Stimulated activated CD4-positive, alpha-beta T cell treated with anti-CD3 and anti-CD28 coated beads, Interleukin-2, amount 100 ng/mL, for 48 hours (primary cell): ENCODE measurements around the gene APBB2.

Source experiments
- DNase-seq, 2 donors: peaks; one replicate each; pipeline ENCODE4 v3.0.0-alpha.2; 2020

Gene APBB2

GRCh38 chr4:41185614-41186592 lies 28.4 kb downstream of the APBB2 start:
- no peak for DNase-seq

DNA sequence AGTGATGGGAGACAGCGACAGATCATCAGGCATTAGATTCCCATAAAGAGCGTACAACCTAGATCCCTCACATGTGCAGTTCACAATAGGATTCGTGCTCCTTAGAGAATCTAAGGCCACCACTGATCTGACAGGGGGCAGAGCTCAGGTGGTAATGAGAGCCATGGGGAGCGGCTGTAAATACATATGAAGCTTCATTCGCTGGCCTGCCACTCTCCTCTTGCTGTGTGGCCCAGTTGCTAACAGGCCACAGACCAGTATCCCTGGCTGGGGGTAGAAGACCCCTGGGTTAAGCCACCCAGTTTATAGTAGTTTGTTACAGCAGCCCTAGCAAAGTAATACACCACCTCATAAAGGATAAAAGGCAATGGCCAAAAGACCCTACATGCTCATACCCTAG lies 30.3 kb downstream of the APBB2 start:
- DNase-seq = no peak

- no peak for DNase-seq
These were observed 31.3 kb downstream of the APBB2 start for GRCh38 chr4:41183021-41183553.

- DNase-seq = no peak
These were observed 33.3 kb downstream of the APBB2 start for GRCh38 chr4:41181037-41181436.

DNA sequence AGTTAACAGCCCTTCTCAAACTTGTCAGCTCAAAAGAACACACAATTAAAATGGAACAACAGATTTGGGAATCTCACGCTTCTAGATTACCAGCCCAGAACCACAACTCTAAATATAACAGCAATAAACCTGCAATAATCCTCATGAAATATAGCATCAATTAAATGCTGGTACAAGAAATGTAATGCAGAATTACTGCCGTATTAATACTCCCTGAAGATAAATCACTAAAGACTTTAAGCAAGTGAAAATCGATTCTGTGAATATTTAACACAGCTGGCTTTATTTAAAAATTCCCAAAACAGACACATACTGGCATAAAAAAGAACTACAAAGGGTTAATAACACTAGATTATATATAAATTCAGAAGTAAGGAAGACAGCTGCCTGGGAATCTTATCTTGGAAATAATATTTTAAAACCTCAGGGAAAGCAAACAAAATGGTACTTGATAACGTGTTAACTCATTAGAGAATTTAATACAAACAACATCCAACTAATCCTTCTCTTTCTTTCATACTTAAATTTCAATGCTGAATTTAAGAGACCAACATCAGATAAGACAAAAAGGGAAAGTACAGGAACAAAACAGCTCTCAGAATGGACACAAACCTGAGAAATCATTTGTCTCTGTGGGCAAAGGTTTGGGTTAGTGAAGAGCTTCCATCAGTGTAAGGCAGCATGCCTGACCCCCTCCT lies 34.7 kb downstream of the APBB2 start:
- no peak for DNase-seq

DNA sequence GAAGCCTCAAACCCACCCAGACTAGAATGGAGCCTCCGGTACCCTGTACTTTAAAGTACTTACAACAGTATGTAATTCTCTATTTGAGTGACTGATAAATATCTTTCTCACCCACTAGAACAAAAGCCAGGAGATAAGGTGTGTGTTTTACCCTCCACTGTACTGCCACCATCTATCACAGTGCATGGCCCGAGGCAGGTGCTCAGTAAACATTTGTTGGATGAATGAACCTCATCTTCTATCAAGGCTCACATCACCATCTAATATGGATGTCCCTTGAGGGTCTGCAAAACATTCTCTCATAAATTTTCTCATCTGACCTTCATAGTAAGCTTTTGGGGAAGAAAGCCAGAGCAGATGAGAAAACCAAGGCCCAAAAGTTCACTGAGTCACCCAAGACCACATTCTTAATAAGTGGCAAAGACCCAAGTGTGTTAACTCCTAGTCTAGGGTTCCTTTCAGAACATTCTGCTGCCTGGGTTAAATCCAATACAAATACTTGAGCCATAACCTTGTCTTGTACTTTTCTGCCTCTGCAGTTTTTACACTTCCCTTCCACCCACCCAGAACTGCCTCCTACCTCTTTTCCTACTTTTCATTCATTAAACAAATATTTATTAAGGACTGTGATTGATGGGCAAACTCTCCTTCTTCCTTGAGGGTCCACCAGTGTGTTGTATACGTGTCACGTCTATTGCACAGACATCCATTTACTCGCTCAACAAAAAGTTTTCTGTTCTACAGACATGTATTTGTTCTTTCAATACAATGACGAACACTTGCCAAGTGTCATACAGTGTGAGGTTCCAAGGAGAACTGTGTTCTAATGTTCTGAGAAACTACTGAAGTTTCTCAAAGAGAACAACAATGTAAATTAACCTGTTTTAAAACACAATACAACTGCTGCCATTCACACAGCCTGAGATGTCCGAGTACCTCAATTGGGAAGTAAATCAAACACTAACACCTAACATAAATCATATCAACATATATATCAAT lies 35.7 kb downstream of the APBB2 start:
- no peak for DNase-seq

DNA sequence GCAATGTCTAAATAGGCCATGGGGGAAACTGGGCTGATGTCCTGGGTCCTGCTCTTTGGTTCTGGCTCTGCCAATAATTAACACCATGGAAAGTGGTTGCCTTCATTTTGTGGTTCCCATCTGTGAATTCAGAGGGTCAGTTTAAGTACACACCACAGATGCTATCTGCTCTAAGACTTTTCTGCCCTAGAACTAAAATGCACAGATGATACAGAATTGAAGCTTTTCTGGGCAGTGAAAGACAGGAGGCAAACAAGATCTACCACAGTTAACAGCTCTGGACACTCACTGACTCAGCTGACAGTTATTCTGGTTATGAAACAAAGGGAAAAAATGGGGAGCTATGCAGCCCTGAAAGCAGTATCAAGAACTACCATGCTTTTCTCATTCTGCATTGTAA lies 37.3 kb downstream of the APBB2 start:
- DNase-seq = no peak

GRCh38 chr4:41176340-41176739 lies 38.0 kb downstream of the APBB2 start:
- DNase-seq = no peak

DNA sequence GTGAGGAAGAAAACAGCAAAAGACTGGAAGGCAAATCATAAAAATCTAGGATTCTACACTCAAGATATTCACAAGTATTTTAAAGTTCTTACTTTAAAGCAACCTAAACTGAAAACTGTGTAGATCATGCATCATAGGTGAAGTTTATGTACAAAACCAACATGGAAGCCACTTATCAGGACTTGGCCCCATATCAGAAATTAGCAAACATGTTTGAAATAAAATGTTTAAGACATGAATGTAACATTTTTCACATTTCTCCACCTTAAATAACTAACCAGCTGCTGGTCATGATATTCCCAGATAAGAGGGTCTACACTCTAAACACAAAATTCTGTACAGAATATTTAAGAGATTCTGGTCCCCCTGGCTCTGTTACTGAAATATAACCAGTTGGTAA lies 38.5 kb downstream of the APBB2 start:
- DNase-seq = no peak

- DNase-seq = no peak
These were observed 39.9 kb downstream of the APBB2 start for GRCh38 chr4:41174444-41174843.

- DNase-seq = no peak
These were observed 41.6 kb downstream of the APBB2 start for GRCh38 chr4:41172786-41173185.

GRCh38 chr4:41169256-41169800 lies 45.0 kb downstream of the APBB2 start:
- no peak for DNase-seq

GRCh38 chr4:41167191-41167590 lies 47.2 kb downstream of the APBB2 start:
- DNase-seq = no peak

DNA sequence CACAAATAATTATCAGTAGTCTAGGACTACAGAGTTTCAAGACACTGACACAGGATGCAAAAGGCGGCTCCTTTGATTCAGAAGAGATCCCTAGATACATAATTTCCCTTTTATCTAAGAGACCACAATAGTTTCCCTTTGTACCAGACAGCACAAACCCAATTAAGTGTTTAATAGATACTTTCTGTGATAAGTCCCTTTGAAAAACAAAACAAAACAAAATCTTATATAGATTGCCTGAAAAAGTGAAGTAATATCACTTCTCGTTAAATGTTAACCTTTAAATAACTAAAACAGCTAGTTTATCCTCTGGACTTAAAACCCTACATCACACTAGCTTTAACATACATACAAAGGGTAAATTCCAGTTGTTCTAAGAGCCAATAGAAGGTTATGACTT lies 49.9 kb downstream of the APBB2 start:
- no peak for DNase-seq

GRCh38 chr4:41161355-41161754 lies 53.0 kb downstream of the APBB2 start:
- DNase-seq = no peak

GRCh38 chr4:41160856-41161255 lies 53.5 kb downstream of the APBB2 start:
- DNase-seq = no peak

- no peak for DNase-seq
These were observed 54.1 kb downstream of the APBB2 start for GRCh38 chr4:41160012-41160789.

DNA sequence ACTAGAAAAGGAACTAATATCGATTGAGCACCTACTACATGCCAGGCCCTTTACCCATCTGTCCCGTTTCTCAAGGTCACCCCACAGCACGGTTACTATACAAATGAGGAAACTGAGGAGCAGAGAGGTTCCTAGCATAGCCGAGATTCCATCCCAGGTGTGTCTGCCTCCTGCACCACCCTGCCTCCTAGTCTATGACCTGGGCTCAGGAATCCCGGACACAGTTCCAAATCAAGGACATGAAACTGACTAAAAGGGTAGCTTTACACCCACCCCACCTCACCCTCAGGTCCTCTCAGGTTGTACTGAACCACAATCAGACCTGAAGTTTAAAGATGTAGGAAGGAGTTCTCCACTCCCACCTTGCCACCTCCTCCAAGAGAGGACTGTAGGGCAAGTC lies 55.6 kb downstream of the APBB2 start:
- no peak for DNase-seq

- DNase-seq = no peak
These were observed 56.1 kb downstream of the APBB2 start for GRCh38 chr4:41158274-41158673.

GRCh38 chr4:41157009-41157408 lies 57.3 kb downstream of the APBB2 start:
- no peak for DNase-seq

DNA sequence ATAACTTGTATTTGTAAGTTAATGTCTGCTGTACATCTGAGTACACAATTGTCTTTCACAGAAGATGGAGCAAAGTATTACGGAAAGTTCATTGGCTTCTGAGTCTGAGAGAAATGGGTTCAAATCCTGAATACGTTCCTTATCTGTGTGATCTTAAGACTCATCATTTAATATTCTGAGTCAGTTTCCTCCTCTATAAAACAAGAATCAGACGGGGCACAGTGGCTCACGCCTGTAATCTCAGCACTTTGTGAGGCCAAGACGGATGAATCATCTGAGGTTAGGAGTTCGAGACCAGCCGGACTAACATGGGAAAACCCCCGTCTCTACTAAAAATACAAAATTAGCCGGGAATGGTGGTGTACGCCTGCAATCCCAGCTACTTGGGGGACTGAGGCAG lies 57.8 kb downstream of the APBB2 start:
- no peak for DNase-seq
